ENCODE results near the gene CMTM4. TPM values are rescaled to one million over a fixed set of nuclear protein-coding genes. Genes with fewer than 3 reads are reported as not detected.

CMTM4 gene
- polyA plus RNA-seq, 1 donor from 2014 or later, result 27.2 TPM

DNA sequence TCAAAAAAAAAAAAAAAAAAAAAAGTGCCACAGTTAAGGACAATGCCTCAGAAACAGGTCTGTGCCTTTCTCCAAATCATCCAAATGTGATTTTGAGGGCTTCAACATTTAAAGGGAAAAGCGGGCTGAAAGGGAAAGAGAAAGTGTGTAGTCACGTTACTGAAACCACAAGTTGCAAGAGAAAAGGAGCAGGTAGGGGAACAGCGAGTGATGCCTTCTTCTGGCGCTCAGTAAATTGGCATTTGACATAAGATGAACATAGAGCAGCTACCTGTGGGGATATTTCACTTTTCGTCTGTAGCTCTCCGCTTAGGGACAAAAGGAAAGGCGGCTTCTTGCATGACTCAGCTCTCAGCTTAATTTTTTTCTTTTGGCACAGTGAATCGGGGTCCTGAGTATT, 106.2 kb downstream of the CMTM4 start:
- no peaks in the 10 kb centered on the region for H3K27me3 ChIP-seq (ENCODE audit: insufficient read depth, low read depth, low read length)
- no peak overlapping the region for H3K27ac ChIP-seq (ENCODE audit: low read length)
- H3K9me3 ChIP-seq (ENCODE audit: low read length), result no peaks in the 10 kb centered on the region
- H3K4me3 ChIP-seq (ENCODE audit: low read length), result no peak overlapping the region
- H3F3A ChIP-seq (ENCODE audit: insufficient read depth, low read length, poor library complexity, severe bottlenecking), result no peaks in the 10 kb centered on the region
- H2AFZ ChIP-seq (ENCODE audit: low read depth, low read length), result no peak overlapping the region
- H4K20me1 ChIP-seq (ENCODE audit: insufficient read depth), result no peaks in the 10 kb centered on the region
- no peaks in the 10 kb centered on the region for H3K9me2 ChIP-seq (ENCODE audit: insufficient read depth, low read length)
- no peak overlapping the region for H3K9ac ChIP-seq (ENCODE audit: low read length)
- TF ChIP-seq SMC3 (conservative IDR thresholded peaks at IDR 0.05; ENCODE audit: poor library complexity) (no peak), MXI1 (conservative IDR thresholded peaks at IDR 0.05; ENCODE audit: poor library complexity, severe bottlenecking) (no peak)
- H3K4me2 ChIP-seq (ENCODE audit: low read length), result no peak overlapping the region
- H3K36me3 ChIP-seq (ENCODE audit: insufficient read depth, low read length), result no peaks in the 10 kb centered on the region
- no peaks in the 10 kb centered on the region for H3K79me2 ChIP-seq (replicated peaks; ENCODE audit: insufficient read depth, low read length)

- H3K27ac ChIP-seq (ENCODE audit: low read length), result no peak overlapping the region
- TF ChIP-seq, protein P1, sequence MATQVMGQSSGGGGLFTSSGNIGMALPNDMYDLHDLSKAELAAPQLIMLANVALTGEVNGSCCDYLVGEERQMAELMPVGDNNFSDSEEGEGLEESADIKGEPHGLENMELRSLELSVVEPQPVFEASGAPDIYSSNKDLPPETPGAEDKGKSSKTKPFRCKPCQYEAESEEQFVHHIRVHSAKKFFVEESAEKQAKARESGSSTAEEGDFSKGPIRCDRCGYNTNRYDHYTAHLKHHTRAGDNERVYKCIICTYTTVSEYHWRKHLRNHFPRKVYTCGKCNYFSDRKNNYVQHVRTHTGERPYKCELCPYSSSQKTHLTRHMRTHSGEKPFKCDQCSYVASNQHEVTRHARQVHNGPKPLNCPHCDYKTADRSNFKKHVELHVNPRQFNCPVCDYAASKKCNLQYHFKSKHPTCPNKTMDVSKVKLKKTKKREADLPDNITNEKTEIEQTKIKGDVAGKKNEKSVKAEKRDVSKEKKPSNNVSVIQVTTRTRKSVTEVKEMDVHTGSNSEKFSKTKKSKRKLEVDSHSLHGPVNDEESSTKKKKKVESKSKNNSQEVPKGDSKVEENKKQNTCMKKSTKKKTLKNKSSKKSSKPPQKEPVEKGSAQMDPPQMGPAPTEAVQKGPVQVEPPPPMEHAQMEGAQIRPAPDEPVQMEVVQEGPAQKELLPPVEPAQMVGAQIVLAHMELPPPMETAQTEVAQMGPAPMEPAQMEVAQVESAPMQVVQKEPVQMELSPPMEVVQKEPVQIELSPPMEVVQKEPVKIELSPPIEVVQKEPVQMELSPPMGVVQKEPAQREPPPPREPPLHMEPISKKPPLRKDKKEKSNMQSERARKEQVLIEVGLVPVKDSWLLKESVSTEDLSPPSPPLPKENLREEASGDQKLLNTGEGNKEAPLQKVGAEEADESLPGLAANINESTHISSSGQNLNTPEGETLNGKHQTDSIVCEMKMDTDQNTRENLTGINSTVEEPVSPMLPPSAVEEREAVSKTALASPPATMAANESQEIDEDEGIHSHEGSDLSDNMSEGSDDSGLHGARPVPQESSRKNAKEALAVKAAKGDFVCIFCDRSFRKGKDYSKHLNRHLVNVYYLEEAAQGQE (IDR thresholded peaks at IDR 0.05; ENCODE audit: borderline replicate concordance), result no peak
- TF ChIP-seq MXI1 (conservative IDR thresholded peaks at IDR 0.05; ENCODE audit: poor library complexity, severe bottlenecking) (no peak), EP300 (conservative IDR thresholded peaks at IDR 0.05; ENCODE audit: poor library complexity, severe bottlenecking) (no peak), RAD21 (conservative IDR thresholded peaks at IDR 0.05) (no peak), CTCF (IDR thresholded peaks at IDR 0.05; ENCODE audit: poor library complexity, severe bottlenecking) (no peak), POLR2AphosphoS5 (IDR thresholded peaks at IDR 0.05) (no peak), EZH2 (IDR thresholded peaks at IDR 0.05; ENCODE audit: borderline replicate concordance, insufficient read depth, low read length, poor library complexity, severe bottlenecking) (no peak), TAF1 (IDR thresholded peaks at IDR 0.05; ENCODE audit: low read depth) (no peak), SMC3 (conservative IDR thresholded peaks at IDR 0.05; ENCODE audit: poor library complexity) (no peak)
These were observed 107.4 kb downstream of the CMTM4 start for GRCh38 chr16:66588981-66589713.

More at GRCh38 chr16:66588981-66589713, 107.4 kb downstream of the CMTM4 start:
- no peaks in the 10 kb centered on the region for H3K9me3 ChIP-seq (ENCODE audit: low read length)
- no peak overlapping the region for H3K4me3 ChIP-seq (ENCODE audit: low read length)
- no peaks in the 10 kb centered on the region for H3K27me3 ChIP-seq (ENCODE audit: insufficient read depth, low read depth, low read length)
- H3K36me3 ChIP-seq (ENCODE audit: insufficient read depth, low read length), result no peaks in the 10 kb centered on the region
- H3K9me2 ChIP-seq (ENCODE audit: insufficient read depth, low read length), result no peaks in the 10 kb centered on the region
- H3F3A ChIP-seq (ENCODE audit: insufficient read depth, low read length, poor library complexity, severe bottlenecking), result no peaks in the 10 kb centered on the region
- no peaks in the 10 kb centered on the region for H3K79me2 ChIP-seq (replicated peaks; ENCODE audit: insufficient read depth, low read length)
- H4K20me1 ChIP-seq (ENCODE audit: insufficient read depth), result no peaks in the 10 kb centered on the region
- no peak overlapping the region for H2AFZ ChIP-seq (ENCODE audit: low read depth, low read length)
- no peak overlapping the region for H3K9ac ChIP-seq (ENCODE audit: low read length)
- no peak overlapping the region for H3K4me2 ChIP-seq (ENCODE audit: low read length)
